SU-DHL-6 (cell line): ENCODE data around the gene PRR9.
A peak's percentile ranks its signal among the peaks of the same experiment; 100 is the strongest.
"Not testable (repeated sequence)": the region's sequence is repeated elsewhere in the genome, so short reads cannot be mapped to it uniquely, and the experiment has no call there.

ENCODE experiments used
- H2AFZ ChIP-seq: fragments of 200-600 bp; sonication (generic); 2 replicates; pipeline ENCODE4 v1.6.1; 2014; ENCODE audit warnings: low read depth, mild to moderate bottlenecking, moderate library complexity, mixed read lengths, antibody characterized with exemption, low read length; ENCODE audit not compliant: severe bottlenecking
- H3F3A ChIP-seq: fragments of 200-600 bp; shearing (Covaris generic); 2 replicates; pipeline ENCODE4 v1.6.0; 2016; ENCODE audit warnings: antibody characterized with exemption, mild to moderate bottlenecking; ENCODE audit not compliant: insufficient read depth
- H3K27ac ChIP-seq: fragments of 200-600 bp; sonication (generic); 2 replicates; pipeline ENCODE4 v1.5.1; 2016; ENCODE audit warnings: low read depth, mild to moderate bottlenecking, low read length, moderate library complexity, mixed read lengths
- H3K27me3 ChIP-seq: fragments of 200-600 bp; sonication (generic), shearing (Covaris generic); 2 replicates; pipeline ENCODE4 v1.6.0; 2014; ENCODE audit warnings: mild to moderate bottlenecking, low read length
- H3K36me3 ChIP-seq: fragments of 200-600 bp; sonication (generic); 2 replicates; pipeline ENCODE4 v1.6.1; 2014; ENCODE audit warnings: mild to moderate bottlenecking, low read length, mixed read lengths
- H3K4me2 ChIP-seq: fragments of 300-600, 200-600 bp; shearing (Covaris generic), sonication (generic); 2 replicates; pipeline ENCODE4 v1.6.0; 2014; ENCODE audit warnings: low read length, low read depth, mild to moderate bottlenecking; ENCODE audit not compliant: poor library complexity, severe bottlenecking
- H3K4me3 ChIP-seq: fragments of 200-600 bp; sonication (generic); 2 replicates; pipeline ENCODE4 v1.5.1; 2014; ENCODE audit warnings: antibody characterized with exemption, low read length, mild to moderate bottlenecking, mixed read lengths; ENCODE audit not compliant: insufficient read depth, poor library complexity, severe bottlenecking
- H3K79me2 ChIP-seq: fragments of 200-600 bp; sonication (generic); 2 replicates; pipeline ENCODE4 v1.6.1; 2014; ENCODE audit warnings: mild to moderate bottlenecking, low read length, moderate library complexity; ENCODE audit not compliant: insufficient read depth
- H3K9ac ChIP-seq: fragments of 200-600 bp; sonication (generic); 2 replicates; pipeline ENCODE4 v1.7.0; 2014; ENCODE audit warnings: mild to moderate bottlenecking, low read length
- H3K9me2 ChIP-seq: fragments of 200-600 bp; sonication (generic); replicated peaks from 2 replicates; pipeline ENCODE4 v1.6.1; 2014; ENCODE audit warnings: low read length; ENCODE audit not compliant: insufficient read depth
- H3K9me3 ChIP-seq: fragments of 200-600 bp; sonication (generic); 2 replicates; pipeline ENCODE4 v1.6.1; 2014; ENCODE audit warnings: low read length, mixed read lengths; ENCODE audit not compliant: insufficient read depth
- H4K20me1 ChIP-seq: fragments of 200-600 bp; sonication (generic); 2 replicates; pipeline ENCODE4 v1.6.1; 2014; ENCODE audit warnings: low read depth, mild to moderate bottlenecking, antibody characterized with exemption, low read length, moderate library complexity, mixed read lengths
- CTCF ChIP-seq: fragments of 200-600 bp; sonication (generic); IDR thresholded peaks from one replicate; pipeline ENCODE4 v1.5.1; 2017; ENCODE audit warnings: antibody characterized with exemption, mild to moderate bottlenecking, low read length, moderate library complexity; ENCODE audit not compliant: insufficient read depth, poor library complexity, severe bottlenecking
- EZH2phosphoT487 ChIP-seq: fragments of 200-600 bp; sonication (generic), shearing (Covaris generic); conservative IDR thresholded peaks from 2 replicates; pipeline ENCODE4 v1.6.1; 2018; ENCODE audit warnings: mild to moderate bottlenecking, antibody characterized with exemption, low read length, moderate library complexity, mixed read lengths

Gene PRR9

DNA sequence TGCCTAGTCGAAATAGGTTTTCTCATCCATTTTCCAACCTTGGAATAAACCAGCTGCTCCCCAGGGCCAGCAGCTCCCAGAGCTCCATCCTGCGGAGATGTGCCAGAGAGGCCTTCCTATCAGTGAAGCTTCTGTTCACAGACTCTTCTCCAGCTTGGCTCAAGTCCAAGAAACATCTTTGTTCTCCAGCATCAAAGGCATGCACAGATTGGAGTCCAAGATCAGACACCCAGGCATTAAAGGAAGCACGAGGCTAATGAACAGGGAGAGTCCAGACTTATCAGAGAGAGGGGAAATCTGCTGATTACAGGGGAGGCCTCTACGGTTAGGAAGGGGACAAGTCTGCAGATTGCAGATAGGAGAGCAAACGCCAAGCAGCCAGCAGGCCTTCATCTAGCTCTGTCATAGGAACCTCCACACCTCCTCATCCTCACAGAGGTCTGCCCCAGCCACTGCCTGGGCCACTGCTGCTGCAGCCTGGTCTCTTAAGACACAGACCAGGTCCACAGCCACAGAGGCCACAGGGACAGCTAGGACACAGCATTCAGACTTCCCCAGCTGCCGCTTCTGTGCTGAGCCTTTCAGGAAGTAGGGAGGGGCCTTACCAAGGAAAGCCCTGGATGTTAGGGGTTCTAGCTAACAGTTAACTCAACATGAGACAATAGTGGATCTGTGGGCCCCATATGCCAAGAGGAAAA is 3.4 kb downstream of the PRR9 start:
- Histone ChIP-seq H3K27ac (no peak overlapping the region), H2AFZ (no peak overlapping the region), H3K9me3 (no peaks in the 10 kb centered on the region), H3K79me2 (no peaks in the 10 kb centered on the region), H3F3A (no peaks in the 10 kb centered on the region), H3K9me2 (no peaks in the 10 kb centered on the region), H3K36me3 (no peaks in the 10 kb centered on the region), H3K4me3 (no peak overlapping the region), H3K4me2 (no peak overlapping the region), H3K9ac (no peak overlapping the region), H3K27me3 (no peaks in the 10 kb centered on the region), H4K20me1 (no peaks in the 10 kb centered on the region)
- TF ChIP-seq CTCF (no peak), EZH2phosphoT487 (no peak)

GRCh38 chr1:153223040-153223891 is 5.9 kb downstream of the PRR9 start:
- H3F3A ChIP-seq, H3K27me3 ChIP-seq, H4K20me1 ChIP-seq, H3K9ac ChIP-seq, H3K9me3 ChIP-seq, H3K9me2 ChIP-seq, H3K79me2 ChIP-seq, H3K27ac ChIP-seq, H3K36me3 ChIP-seq, H2AFZ ChIP-seq, H3K4me2 ChIP-seq, H3K4me3 ChIP-seq: not testable (repeated sequence)
- TF ChIP-seq CTCF = peak; percentile 67

DNA sequence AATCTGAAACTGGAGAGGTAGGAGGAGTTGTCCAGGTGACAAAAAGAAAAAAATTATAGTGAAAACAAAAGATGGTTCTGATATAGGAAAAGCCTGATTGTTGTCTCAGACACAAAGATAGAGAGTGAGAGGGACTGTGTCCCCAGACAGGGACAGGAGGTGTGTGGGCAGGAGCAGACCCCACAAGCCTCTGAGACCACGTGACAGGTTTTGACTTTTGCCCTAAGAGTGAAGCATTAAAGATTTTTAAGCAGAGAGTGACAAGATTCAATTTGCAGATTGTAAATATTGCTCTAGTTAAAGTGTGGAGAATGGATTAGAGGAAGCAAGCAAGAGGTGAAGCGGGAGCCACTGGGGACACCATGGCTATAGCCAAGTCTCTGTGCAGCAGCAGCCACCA is 10.4 kb downstream of the PRR9 start:
- Histone ChIP-seq H3K4me2 (no peak overlapping the region), H2AFZ (no peak overlapping the region), H3K4me3 (no peak overlapping the region), H3F3A (no peaks in the 10 kb centered on the region), H4K20me1 (no peaks in the 10 kb centered on the region), H3K27me3 (no peaks in the 10 kb centered on the region), H3K27ac (no peak overlapping the region), H3K79me2 (no peaks in the 10 kb centered on the region), H3K36me3 (no peaks in the 10 kb centered on the region), H3K9me3 (no peaks in the 10 kb centered on the region), H3K9me2 (no peaks in the 10 kb centered on the region), H3K9ac (no peak overlapping the region)
- TF ChIP-seq CTCF = no peak
- TF ChIP-seq EZH2phosphoT487 = no peak
